ENCODE data around the gene TXNDC17.

DNA sequence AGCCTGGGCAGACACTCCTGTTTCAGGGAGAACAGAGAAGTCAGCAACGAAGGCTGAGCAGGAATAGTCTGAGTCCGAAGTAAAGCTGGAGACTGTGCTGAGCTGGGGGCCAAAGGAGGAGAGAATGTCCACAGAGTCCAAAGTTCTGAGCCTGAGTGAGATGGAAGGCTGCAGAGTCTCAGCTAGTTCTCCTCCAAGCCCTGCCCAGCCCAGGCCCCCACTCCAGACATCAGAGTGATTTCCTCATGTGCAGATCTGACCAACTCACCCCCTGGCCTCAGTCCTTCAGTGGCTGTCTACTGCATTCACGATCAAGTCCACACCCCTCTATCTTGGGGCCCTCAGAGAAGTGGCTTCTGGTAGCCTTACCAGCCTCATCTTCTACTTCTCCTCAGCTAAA, 50.7 kb downstream of the TXNDC17 start:
- TF ChIP-seq, protein P1, sequence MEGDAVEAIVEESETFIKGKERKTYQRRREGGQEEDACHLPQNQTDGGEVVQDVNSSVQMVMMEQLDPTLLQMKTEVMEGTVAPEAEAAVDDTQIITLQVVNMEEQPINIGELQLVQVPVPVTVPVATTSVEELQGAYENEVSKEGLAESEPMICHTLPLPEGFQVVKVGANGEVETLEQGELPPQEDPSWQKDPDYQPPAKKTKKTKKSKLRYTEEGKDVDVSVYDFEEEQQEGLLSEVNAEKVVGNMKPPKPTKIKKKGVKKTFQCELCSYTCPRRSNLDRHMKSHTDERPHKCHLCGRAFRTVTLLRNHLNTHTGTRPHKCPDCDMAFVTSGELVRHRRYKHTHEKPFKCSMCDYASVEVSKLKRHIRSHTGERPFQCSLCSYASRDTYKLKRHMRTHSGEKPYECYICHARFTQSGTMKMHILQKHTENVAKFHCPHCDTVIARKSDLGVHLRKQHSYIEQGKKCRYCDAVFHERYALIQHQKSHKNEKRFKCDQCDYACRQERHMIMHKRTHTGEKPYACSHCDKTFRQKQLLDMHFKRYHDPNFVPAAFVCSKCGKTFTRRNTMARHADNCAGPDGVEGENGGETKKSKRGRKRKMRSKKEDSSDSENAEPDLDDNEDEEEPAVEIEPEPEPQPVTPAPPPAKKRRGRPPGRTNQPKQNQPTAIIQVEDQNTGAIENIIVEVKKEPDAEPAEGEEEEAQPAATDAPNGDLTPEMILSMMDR (conservative IDR thresholded peaks at IDR 0.05 in 1 of 2, IDR thresholded peaks at IDR 0.05 in 1 of 2; ENCODE audit: low read depth in 1 of 2, low read length in 2 of 2) = no peak
- TF ChIP-seq EZH2 (IDR thresholded peaks at IDR 0.05; ENCODE audit: low read length, missing control alignments) = no peak

Data from fibroblast of lung (primary cell).